ENCODE data around the gene TGFA.

- no peak for TF ChIP-seq CTCF (IDR thresholded peaks at IDR 0.05)
- no peak for TF ChIP-seq POLR2A (IDR thresholded peaks at IDR 0.05)
Observed at GRCh38 chr2:70523996-70524965, 29.3 kb downstream of the TGFA start.
